HepG2 (cell line): ENCODE measurements around the gene CD248. TPM values are rescaled to one million over a fixed set of nuclear protein-coding genes. Genes with fewer than 3 reads are reported as not detected.

Source experiments
- ARHGAP35 ChIP-seq: sonication (generic); formaldehyde crosslinking; IDR thresholded peaks from 2 replicates; pipeline ENCODE4 v1.9.0; 2022; ENCODE audit warnings: mild to moderate bottlenecking, inconsistent platforms, moderate library complexity, missing genetic modification reagents, borderline replicate concordance
- BHLHE40 ChIP-seq: IDR thresholded peaks from 2 replicates; pipeline ENCODE4 v1.6.1; 2011; ENCODE audit warnings: low read length, improper control_type of control experiment
- CEBPB ChIP-seq: IDR thresholded peaks from 2 replicates; pipeline ENCODE4 v1.6.1; 2011; ENCODE audit warnings: low read depth, low read length, improper control_type of control experiment, borderline replicate concordance
- CHCHD3 ChIP-seq: sonication (generic); formaldehyde crosslinking; IDR thresholded peaks from 2 replicates; pipeline ENCODE4 v1.8.0; 2022; ENCODE audit warnings: mild to moderate bottlenecking, missing genetic modification reagents, moderate library complexity
- ERF ChIP-seq: IDR thresholded peaks from 2 replicates; pipeline ENCODE4 v1.6.1; 2018; ENCODE audit warnings: missing biosample characterization, missing genetic modification reagents
- GZF1 ChIP-seq: sonication (generic); formaldehyde crosslinking; IDR thresholded peaks from 2 replicates; pipeline ENCODE4 v1.5.1; 2020; ENCODE audit warnings: mild to moderate bottlenecking, missing genetic modification reagents
- HHEX ChIP-seq: IDR thresholded peaks from 2 replicates; pipeline ENCODE4 v1.6.1; 2016; ENCODE audit warnings: control low read depth
- PHF5A ChIP-seq: IDR thresholded peaks from one replicate; pipeline ENCODE4 v1.6.1; 2018; ENCODE audit warnings: low read depth, missing genetic modification reagents; ENCODE audit not compliant: unreplicated experiment
- SMYD3 ChIP-seq: sonication (generic); formaldehyde crosslinking; IDR thresholded peaks from 2 replicates; pipeline ENCODE4 v1.8.1; 2023; ENCODE audit warnings: mild to moderate bottlenecking, missing genetic modification reagents
- ZFP1 ChIP-seq: IDR thresholded peaks from 2 replicates; pipeline ENCODE4 v1.6.1; 2016
- ZNF230 ChIP-seq: sonication (generic); formaldehyde crosslinking; IDR thresholded peaks from 2 replicates; pipeline ENCODE4 v1.4.0; 2020; ENCODE audit warnings: mild to moderate bottlenecking, missing genetic modification reagents
- ZNF354B ChIP-seq: sonication (generic); formaldehyde crosslinking; IDR thresholded peaks from 2 replicates; pipeline ENCODE4 v1.8.0; 2022; ENCODE audit warnings: mild to moderate bottlenecking, missing genetic modification reagents
- ZNF484 ChIP-seq: sonication (generic); formaldehyde crosslinking; IDR thresholded peaks from 2 replicates; pipeline ENCODE4 v1.5.1; 2020; ENCODE audit warnings: mild to moderate bottlenecking, low read depth, missing genetic modification reagents, borderline replicate concordance
- ZNF605 ChIP-seq: sonication (generic); formaldehyde crosslinking; IDR thresholded peaks from 2 replicates; pipeline ENCODE4 v1.8.0; 2022; ENCODE audit warnings: mild to moderate bottlenecking, missing genetic modification reagents
- ZNF713 ChIP-seq: sonication (generic); formaldehyde crosslinking; IDR thresholded peaks from 2 replicates; pipeline ENCODE4 v1.4.0; 2020; ENCODE audit warnings: mild to moderate bottlenecking, missing genetic modification reagents
- polyA plus RNA-seq, 8 experiments: library from polyadenylated mRNA; depleted of rRNA in 3 of 8; stranded (reverse) in 7 of 8; unstranded in 1 of 8; fragments of >200 nt; fragmentation: Illumina TruSeq in 4 of 8; extraction: Trizol in 4 of 8; gene quantifications; 2 replicates each; pipeline versions ENCODE4 v1.2.1 to v1.2.3, GENCODE V29; 2011 to 2016; ENCODE audit warnings: low read depth in 4 of 8, missing spikeins in 1 of 8, mixed read lengths in 1 of 8; ENCODE audit not compliant: insufficient read depth in 1 of 8
- total RNA-seq, 5 experiments: library from RNA; depleted of rRNA; stranded (reverse); fragments of >200 nt; fragmentation: Illumina TruSeq; extraction: Trizol; gene quantifications; 2 replicates each; pipeline ENCODE4 v1.2.3, GENCODE V29; 2016; ENCODE audit warnings: low read depth in 1 of 5
- TF ChIP-seq, protein P1 (sequence below): IDR thresholded peaks from 2 replicates; pipeline ENCODE4 v1.6.1; 2016; ENCODE audit warnings: low read depth, control low read depth
- TF ChIP-seq, protein P2 (sequence below): sonication (generic); formaldehyde crosslinking; IDR thresholded peaks from 2 replicates; pipeline ENCODE4 v1.5.0; 2020; ENCODE audit warnings: missing genetic modification reagents
- TF ChIP-seq, protein P3 (sequence below): sonication (generic); formaldehyde crosslinking; conservative IDR thresholded peaks from 2 replicates; pipeline ENCODE4 v1.8.1; 2023; ENCODE audit warnings: missing genetic modification reagents
- TF ChIP-seq, protein P4 (sequence below): sonication (generic); formaldehyde crosslinking; IDR thresholded peaks from 2 replicates; pipeline ENCODE4 v1.5.1; 2020; ENCODE audit warnings: mild to moderate bottlenecking, missing genetic modification reagents, borderline replicate concordance

Gene CD248
- total and polyA plus RNA-seq, 2 of the 13 experiments (the other 11 are each of a cell fraction or from before 2014, with no cell fraction given) = 0.25 to 0.35 TPM

DNA sequence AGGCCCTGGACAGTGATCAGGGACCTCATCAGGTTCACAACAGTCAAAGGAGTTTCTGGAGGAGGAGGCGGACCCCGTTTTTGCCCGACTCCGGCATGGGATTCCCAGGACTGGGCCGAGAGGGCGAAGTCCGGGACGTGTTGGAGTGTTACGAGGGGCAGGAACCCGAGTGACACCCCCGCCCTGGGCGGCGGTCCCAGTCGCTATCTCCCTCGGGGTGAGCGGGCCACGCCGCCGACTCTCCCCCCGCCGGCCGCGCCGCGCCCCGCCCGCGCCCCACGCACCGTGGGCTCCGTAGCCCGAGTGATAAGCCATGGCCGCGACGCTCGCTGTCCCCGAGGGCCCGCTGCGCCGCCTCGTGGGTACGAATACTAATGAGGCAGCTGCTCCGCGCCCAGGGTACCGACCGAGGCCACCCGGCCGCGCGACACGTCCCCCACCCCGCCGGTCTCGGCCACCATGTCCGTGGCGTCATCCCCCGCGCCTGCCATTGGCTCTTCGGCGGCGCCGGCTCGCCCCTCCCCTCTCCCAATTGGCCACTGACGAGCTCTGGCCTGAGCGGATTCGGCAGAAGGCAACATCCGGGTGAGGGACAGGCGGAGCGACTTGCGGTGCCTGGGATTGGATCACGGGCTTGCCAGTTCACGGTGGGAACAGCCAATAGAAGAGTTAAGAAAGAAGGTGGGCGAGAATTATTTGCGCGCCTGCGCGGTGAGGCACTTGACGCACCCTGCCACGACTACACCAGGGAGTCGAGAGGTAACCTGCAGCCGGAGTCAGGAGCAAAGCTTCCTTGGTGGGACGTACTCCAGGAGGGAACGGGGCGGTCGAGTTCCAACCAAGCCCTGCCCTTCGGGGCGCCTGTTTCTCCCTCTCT, 27.9 kb downstream of the CD248 start, which contains the start of gene YIF1A (continued):
- TF ChIP-seq CHCHD3 (CRISPR knock-in tag) (no peak), GZF1 (CRISPR knock-in tag) (no peak), ZNF605 (CRISPR knock-in tag) (no peak), SMYD3 (CRISPR knock-in tag) (peak; percentile 95; the same call in 1 of the 2 replicates), CEBPB (peak; percentile 3; the same call in 1 of the 2 replicates), ERF (peak; percentile 59), BHLHE40 (no peak), PHF5A (CRISPR knock-in tag) (no peak), ARHGAP35 (CRISPR knock-in tag) (no peak; the same call in 1 of the 2 replicates), ZNF484 (no peak), ZFP1 (0 out of 2 replicates have a peak, but pooled peaks have one; percentile 10), HHEX (CRISPR knock-in tag) (no peak), ZNF230 (CRISPR knock-in tag) (no peak), ZNF713 (no peak), ZNF354B (no peak)
- TF ChIP-seq, protein P1, sequence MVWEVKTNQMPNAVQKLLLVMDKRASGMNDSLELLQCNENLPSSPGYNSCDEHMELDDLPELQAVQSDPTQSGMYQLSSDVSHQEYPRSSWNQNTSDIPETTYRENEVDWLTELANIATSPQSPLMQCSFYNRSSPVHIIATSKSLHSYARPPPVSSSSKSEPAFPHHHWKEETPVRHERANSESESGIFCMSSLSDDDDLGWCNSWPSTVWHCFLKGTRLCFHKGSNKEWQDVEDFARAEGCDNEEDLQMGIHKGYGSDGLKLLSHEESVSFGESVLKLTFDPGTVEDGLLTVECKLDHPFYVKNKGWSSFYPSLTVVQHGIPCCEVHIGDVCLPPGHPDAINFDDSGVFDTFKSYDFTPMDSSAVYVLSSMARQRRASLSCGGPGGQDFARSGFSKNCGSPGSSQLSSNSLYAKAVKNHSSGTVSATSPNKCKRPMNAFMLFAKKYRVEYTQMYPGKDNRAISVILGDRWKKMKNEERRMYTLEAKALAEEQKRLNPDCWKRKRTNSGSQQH (CRISPR knock-in tag) = no peak
- TF ChIP-seq, protein P2, sequence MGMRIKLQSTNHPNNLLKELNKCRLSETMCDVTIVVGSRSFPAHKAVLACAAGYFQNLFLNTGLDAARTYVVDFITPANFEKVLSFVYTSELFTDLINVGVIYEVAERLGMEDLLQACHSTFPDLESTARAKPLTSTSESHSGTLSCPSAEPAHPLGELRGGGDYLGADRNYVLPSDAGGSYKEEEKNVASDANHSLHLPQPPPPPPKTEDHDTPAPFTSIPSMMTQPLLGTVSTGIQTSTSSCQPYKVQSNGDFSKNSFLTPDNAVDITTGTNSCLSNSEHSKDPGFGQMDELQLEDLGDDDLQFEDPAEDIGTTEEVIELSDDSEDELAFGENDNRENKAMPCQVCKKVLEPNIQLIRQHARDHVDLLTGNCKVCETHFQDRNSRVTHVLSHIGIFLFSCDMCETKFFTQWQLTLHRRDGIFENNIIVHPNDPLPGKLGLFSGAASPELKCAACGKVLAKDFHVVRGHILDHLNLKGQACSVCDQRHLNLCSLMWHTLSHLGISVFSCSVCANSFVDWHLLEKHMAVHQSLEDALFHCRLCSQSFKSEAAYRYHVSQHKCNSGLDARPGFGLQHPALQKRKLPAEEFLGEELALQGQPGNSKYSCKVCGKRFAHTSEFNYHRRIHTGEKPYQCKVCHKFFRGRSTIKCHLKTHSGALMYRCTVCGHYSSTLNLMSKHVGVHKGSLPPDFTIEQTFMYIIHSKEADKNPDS (CRISPR knock-in tag) = no peak
- TF ChIP-seq, protein P3, sequence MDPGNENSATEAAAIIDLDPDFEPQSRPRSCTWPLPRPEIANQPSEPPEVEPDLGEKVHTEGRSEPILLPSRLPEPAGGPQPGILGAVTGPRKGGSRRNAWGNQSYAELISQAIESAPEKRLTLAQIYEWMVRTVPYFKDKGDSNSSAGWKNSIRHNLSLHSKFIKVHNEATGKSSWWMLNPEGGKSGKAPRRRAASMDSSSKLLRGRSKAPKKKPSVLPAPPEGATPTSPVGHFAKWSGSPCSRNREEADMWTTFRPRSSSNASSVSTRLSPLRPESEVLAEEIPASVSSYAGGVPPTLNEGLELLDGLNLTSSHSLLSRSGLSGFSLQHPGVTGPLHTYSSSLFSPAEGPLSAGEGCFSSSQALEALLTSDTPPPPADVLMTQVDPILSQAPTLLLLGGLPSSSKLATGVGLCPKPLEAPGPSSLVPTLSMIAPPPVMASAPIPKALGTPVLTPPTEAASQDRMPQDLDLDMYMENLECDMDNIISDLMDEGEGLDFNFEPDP (CRISPR knock-in tag) = no peak
- TF ChIP-seq, protein P4, sequence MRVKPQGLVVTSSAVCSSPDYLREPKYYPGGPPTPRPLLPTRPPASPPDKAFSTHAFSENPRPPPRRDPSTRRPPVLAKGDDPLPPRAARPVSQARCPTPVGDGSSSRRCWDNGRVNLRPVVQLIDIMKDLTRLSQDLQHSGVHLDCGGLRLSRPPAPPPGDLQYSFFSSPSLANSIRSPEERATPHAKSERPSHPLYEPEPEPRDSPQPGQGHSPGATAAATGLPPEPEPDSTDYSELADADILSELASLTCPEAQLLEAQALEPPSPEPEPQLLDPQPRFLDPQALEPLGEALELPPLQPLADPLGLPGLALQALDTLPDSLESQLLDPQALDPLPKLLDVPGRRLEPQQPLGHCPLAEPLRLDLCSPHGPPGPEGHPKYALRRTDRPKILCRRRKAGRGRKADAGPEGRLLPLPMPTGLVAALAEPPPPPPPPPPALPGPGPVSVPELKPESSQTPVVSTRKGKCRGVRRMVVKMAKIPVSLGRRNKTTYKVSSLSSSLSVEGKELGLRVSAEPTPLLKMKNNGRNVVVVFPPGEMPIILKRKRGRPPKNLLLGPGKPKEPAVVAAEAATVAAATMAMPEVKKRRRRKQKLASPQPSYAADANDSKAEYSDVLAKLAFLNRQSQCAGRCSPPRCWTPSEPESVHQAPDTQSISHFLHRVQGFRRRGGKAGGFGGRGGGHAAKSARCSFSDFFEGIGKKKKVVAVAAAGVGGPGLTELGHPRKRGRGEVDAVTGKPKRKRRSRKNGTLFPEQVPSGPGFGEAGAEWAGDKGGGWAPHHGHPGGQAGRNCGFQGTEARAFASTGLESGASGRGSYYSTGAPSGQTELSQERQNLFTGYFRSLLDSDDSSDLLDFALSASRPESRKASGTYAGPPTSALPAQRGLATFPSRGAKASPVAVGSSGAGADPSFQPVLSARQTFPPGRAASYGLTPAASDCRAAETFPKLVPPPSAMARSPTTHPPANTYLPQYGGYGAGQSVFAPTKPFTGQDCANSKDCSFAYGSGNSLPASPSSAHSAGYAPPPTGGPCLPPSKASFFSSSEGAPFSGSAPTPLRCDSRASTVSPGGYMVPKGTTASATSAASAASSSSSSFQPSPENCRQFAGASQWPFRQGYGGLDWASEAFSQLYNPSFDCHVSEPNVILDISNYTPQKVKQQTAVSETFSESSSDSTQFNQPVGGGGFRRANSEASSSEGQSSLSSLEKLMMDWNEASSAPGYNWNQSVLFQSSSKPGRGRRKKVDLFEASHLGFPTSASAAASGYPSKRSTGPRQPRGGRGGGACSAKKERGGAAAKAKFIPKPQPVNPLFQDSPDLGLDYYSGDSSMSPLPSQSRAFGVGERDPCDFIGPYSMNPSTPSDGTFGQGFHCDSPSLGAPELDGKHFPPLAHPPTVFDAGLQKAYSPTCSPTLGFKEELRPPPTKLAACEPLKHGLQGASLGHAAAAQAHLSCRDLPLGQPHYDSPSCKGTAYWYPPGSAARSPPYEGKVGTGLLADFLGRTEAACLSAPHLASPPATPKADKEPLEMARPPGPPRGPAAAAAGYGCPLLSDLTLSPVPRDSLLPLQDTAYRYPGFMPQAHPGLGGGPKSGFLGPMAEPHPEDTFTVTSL = no peak
